Ecto neural progenitor cell (in vitro differentiated cells): ENCODE measurements around the gene ASF1B.
A peak's percentile ranks its signal among the peaks of the same experiment; 100 is the strongest.

Experiments
- DNase-seq: peaks from one replicate; pipeline ENCODE4 v3.0.0-alpha.2; 2018; ENCODE audit warnings: low spot score

ASF1B gene

DNA sequence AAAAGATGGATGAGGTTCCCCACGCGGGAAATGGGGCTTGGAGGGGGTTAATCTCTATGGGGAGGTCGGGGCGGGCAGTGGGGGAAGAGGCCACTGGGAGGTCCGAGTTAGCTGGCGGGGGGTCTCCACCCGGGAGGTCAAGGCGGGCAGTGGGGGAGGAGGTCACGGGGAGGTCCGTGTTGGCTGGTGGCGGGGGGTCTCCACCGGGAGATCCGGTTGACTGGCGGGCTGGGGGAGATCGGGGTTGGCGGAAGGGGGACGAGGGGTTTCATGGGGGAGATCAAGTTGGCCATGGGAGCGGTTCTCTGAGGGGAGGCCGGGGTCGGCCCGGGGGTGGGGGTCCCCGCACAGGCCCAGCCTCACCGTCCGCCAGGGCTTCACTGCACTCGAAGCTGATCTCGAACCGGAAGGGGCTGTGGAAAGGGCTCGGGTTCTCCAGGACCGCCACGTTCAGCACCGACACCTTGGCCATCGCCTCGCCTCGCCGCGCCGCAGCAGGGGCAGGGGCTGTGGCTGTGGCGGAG lies 342 bp downstream of the ASF1B start:
- no peak for DNase-seq

DNA sequence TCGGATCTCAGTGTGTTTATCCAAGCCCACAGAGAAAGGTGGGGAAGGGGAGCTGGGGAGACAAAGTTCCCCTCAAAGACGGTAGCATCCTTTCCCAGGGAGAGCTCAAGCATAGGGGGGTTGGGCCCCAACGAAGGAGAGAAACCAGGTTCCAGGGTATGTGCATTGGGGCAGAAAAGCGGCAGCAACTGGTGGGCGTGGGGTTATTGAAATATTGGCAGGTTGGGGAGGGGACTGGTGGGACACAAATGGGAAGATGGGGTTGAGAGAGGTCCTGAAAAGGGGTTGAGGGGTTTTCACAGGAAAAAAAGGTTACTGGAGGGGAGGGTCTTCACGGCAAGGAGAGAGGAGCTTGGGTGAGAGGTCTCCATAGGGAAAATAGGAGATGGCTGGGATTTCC lies 1.0 kb downstream of the ASF1B start:
- DNase-seq, result no peak

DNA sequence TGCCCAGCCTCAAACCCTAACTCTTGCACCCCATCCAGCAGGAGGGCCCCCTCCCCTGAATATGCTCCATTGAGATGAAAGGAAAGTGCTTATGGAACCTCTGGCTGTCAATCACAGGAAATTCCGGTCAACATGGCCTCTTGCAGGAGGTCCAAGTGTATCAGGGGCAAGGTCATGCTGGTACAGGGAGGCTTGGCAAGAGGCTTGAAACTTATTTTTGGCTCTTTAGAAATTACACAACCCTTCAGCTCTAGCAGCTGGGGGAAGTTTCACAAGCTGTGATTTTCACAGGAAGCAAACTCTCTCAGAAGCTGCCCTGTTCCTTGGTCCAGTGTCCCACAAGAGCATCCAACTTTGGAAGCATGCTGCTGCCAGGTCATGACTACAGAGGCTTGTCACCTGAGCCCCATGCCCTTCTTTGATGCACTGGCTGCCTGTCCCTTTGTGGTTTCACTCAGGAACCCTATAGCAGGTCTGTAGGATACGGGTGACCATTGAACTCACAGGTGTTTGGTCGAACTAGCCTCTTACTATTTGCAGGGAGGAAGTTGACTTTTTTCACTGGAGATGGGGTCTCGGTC lies 8.4 kb downstream of the ASF1B start:
- no peak for DNase-seq

DNA sequence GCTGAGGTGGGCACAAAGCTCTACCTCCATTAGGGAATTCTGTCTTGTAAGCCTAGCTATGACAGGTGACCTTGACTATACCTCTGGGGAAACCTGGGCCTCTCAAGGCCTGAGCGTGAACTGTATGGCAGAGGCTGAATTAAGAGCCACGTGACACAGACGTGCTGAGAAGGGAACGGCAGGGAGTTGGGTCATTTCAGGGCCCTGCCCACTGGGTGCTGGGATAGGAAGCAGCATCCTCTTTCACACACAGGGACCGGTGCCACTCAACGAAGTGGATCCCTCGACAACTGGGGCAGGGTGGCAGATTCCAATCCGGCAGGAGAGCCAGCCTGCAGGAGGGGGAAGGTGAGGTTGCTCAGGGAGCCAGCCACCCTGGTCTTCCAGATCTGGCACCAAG lies 9.2 kb downstream of the ASF1B start:
- no peak for DNase-seq

DNA sequence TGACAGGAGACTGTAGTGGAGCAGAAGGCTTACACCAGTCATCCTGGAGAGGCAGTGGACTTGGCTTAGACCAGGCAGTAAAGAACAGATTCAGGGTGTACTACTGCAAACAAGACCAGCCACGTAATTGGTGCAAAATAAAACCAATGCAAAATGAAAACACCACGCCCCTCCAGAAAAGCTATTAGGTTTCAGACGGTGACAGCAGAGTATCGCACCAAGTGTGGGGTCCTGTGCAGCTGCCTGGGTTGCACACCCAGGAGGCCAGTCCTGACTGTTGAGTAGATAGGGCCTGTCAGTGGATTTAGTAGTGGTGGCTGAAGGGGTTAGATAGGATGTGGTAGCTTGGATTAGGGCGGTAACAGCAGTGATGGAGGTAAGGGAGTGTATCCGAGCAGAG lies 13.5 kb downstream of the ASF1B start:
- DNase-seq, result no peak

DNA sequence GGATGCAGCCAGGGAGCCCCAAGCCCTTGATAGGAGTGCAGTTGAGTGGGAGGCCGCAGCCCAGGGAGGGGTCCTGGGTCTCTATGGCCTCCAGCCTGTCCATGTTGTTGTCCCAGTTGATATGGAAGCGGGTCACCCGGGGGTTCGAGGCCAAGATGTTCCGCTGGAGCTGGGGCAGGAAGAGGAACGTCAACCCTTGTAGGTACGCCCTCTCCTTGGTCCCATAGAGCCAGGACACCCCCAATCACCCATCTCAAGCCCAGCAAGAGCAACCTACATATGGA lies 15.9 kb downstream of the ASF1B start:
- DNase-seq, result no peak

DNA sequence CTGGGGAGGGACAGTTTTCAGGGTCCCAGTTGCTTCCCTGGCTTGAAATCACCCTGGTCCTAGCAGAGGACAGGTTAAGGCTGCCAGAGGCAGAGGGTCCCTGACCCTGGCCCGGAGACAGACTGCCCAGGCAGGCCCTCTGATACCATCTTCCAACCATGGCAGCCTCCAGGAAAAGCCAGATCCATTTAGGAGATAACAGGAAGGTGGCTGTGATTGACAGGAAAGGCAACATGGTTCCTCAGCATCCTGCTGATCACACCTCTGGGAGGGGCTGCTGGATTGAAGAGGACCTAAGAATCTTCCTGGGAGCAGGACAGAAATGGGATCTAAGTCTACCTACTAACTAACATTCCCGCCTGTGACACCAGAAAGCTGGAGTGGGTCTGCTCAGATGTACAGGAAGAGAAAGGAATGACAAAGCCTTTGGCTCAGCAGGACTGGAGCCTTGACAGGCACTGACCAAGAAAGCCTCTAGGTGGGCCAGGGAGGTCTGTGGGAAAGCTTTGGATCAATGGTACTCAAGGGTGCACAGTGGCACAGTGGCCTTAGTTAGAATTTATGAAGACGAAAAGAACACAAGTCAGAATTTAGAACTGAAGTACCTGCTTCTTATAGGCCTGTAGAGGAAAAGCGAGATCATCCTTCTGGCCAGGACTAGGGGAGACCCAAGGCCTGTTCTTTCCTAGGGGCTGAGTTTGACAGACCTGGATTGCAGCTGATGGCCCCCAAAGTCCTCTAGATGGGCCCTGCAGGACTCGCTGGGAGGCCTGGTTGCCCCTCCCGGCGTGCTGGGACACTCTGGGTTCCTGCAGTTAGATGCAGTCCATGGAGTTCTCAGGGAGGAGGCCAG lies 16.5 kb downstream of the ASF1B start:
- DNase-seq, result no peak

DNA sequence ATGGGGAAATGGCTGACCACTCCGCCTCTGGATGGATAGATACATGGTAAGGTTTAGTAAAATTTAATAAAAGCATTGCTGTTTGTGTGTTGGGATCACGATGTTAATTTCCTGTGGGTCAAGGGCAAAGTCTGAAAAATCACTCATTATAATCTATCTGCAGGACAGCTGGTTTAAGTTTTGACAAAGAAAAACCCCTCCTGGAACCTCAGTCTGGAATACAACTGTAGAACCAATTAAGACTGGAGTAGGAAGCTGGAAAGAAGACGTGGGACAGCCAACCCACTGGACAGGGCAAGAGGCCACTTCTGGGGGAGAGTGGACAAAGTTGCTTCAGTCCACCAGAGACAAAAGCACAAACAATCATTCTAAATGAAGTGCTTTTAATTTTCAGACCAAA lies 17.2 kb downstream of the ASF1B start:
- DNase-seq, result no peak

DNA sequence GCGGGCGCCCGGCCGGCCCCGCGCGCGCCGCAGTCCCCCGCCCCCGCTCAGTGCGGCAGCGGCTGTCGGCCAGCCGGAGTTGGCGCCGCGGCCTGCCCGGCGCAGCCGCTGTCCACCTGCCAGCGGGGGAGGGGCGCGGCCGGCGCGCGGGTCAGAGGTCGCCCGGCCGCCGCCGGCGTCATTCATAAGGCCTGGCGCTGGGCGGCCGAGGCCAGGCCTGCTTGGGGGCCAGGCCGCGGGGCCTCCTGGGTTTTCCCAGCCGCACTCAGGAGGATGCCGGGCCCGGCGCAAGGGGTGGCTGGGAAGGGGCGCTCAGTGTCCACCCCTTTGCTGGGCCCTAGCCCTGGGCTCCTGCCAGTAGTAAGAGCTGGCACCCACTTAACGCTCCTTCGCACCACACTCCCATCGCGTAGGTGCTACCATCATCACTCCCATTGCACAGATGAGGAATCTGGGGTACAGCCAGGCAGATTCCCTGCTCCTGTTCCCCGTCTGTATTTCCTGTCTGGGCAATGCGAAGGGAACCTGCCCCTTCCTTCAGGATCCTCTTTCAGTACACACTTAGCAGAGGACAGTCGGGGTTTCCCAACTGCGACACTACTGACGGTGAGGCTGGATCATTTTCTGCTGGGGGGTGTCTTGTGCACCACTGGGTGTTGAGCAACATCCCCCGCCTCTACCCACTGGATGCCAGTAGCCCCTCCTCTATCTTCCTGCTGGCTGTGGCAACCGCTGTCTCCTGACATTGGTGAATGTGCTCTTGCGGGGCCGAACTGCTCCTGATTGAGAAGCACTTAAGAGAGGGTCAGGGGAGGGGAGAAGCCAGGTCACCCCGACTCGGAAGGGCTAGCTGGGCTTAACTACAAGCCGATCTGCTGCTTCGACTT lies 18.0 kb downstream of the ASF1B start:
- no peak for DNase-seq

DNA sequence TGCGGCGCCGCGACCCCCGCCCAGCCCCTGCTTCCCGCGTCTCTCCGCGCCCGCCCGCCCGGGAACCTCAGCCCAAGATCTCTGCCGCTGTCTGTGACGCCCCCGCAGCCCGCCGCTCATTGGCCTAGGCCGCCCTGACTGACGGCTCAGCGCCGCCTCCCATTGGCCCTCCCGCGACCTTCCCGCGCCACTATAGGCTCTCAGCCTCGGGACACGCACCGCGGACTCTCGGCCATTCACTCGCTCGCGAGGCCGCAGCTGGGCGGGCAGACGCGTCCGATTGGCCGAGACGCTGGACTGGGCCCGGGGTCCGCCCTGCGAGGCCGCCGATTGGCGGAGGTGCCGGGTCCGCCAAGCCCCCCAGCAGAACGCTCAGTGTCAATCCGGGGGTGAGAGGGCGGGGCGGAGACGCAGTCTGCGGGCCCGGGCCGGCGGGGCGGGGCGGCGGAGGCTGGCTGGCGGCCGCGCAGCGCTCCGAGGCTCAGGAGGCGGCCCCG lies 18.7 kb downstream of the ASF1B start, which contains the start of gene PRKACA:
Gene PRKACA (minus strand): TSS at position 95 of the 497 bp plus-strand sequence. CDS start 215 bp downstream, outside the sequence.
- peak; percentile 99 for DNase-seq

DNA sequence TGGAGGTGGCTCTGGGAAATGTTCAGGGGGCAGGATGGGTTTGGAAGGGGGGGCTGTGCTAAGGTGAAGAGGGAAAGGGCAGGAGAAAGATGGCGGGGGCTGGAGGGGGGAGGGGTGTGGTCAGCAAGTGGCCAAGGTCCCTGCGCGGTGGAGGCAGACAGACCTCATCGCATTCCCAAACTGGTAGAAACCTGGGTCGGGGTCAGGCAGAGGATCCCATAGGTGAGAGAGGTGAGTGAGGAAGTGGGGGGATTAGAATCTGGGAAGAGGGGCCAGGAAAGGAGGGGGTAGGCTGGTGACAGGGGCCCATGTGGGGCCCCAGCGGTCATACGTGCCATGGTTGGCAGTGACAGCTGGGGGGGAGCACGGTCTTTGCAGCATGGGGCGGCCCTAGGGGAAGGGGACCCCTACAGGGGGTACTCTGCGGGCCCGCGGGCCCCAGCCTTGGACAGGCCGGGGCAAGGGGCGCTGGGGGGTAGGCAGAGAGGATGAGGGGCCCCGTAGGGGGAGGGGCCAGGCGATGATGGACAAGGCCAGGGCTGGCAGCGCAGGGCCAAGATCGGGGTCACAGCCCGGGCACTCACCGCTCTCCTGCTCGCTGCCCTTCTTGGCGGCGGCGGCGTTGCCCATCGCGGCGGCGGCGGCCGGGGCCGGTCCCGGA lies 19.3 kb downstream of the ASF1B start:
- peak; percentile 59 for DNase-seq

DNA sequence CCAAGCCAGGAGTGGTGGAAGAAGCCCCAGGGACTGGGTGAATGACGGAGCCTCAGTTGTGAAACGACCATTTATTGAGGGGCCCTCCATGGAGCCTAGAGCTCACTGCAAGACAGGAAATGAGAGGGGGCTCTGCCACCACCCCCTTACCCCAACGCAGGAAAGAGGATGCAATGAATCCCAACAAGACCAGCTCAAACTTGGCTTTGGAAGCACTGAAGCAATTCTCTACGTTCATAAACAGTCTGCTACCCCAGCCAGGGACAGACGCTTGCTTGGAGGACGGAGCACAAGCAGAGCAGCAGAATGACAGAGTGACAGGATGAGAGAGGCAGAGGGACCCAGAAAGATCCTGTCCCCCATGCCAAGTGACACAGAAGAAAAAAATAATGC lies 19.9 kb downstream of the ASF1B start:
- DNase-seq, result no peak

DNA sequence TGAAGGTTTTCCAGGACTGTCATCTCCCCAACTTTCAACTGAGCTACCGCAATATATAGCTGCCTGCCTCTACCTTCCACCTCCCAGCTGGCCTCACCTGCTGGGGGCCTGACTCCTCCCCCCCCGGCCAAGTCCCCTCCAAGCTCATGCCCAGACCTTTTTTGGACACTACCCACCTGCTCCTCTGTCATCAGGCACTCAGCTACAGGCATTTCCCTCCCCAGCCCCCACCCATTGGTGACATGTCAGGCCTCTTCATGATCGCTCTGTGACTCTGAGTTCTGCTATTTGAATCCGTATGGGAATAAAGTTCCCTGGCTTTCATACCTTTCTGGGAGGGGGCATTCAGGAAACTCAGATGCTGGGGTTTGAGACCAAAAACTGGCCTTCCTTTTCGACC lies 20.6 kb downstream of the ASF1B start:
- DNase-seq, result no peak

DNA sequence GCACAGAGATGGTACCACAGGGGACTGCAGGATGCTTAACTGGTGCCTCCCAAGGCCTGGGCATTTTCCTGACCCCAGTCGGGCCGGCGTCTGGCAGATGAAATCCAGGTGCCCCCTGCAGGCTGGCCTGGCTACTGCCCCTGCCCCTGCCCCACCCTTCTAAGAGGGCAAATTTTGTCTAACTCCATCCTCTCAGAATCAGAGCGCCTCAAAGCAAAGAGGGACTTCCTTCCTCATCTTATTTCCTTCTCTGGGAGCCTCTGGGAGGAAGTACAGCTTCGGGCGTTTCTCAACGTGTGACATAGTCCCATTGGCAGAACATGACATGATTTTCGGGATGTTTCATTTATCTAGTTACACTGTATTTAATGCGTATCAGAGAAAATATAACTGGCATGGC lies 21.5 kb downstream of the ASF1B start:
- DNase-seq, result no peak

DNA sequence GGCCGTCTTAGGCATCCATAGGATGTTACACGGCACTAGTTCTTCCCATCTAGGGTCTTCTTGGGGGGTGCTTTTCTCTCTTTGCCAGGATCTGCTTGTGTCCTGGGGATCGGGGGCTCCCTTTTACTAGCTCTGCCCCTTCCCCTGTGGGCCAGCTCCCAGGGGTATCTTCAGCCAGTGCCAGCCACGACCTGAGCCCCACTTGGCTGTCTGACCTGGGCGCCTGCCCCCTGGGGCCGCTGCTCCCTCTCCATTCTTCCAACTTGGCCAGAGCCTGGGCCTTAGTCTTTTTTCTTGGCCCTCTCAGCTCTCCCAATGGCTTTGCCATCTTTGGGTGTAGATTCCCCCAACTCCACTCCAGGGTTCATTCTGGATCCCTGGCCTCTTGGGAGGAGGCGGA lies 21.9 kb downstream of the ASF1B start:
- DNase-seq, result no peak

DNA sequence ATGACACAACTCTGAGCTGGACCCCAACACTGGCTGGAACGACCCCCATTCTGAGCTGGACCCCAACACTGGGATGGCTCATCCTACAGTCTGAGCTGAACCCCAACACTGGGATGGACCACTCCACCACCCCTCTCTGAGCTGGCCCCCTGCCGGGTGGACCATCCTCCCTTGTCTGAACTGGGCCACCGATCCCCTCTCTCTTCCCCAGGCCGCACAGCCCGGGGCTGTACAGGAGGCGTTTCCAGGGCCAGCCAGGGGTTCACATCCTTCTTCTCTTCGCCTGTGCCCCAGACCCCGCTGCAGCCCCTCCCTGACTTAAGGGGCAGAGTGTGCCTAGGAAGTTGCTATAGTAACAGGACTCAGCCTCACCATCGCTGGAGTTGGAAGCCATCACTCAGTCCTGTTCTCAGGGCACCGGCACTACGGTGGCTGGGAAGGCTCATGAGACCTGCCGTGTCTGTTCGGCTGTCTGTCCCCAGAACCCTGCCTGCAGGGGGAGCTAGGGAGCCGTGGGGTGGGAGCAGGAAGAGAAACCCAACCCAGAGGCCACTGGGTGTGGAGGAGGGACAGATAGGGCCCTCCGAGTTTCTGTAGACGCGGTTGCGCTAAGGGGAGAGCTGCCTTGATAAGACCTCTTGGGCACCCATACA lies 22.5 kb downstream of the ASF1B start:
- no peak for DNase-seq

DNA sequence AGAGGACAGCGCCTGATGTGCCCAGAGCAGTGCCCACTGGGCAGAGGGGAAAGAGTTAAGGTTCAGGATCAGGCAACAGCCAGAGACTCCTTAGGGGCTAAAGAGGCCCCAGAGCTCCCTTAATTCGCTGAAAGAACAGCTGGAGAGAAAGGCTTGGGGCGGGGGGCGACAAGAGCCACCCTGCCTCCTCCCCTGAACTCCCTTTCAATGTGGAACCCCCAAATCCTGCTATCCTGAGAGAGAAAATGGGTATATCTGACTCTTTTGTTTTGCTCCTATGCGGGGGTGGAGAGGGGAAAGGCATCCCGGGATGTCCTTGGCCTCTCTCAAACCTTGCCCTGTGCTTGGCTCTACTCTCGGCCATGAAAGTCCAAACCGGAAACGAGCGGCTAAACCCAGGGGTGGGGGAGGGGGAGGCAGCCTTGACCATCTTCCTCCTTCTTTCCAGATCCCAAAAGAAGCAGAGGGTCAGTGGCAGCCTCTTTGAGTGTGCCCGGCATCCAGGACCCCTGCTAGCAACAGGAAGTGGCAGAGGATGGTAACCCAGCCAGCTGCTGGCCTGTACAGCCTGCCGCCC lies 23.5 kb downstream of the ASF1B start:
- DNase-seq, result no peak

DNA sequence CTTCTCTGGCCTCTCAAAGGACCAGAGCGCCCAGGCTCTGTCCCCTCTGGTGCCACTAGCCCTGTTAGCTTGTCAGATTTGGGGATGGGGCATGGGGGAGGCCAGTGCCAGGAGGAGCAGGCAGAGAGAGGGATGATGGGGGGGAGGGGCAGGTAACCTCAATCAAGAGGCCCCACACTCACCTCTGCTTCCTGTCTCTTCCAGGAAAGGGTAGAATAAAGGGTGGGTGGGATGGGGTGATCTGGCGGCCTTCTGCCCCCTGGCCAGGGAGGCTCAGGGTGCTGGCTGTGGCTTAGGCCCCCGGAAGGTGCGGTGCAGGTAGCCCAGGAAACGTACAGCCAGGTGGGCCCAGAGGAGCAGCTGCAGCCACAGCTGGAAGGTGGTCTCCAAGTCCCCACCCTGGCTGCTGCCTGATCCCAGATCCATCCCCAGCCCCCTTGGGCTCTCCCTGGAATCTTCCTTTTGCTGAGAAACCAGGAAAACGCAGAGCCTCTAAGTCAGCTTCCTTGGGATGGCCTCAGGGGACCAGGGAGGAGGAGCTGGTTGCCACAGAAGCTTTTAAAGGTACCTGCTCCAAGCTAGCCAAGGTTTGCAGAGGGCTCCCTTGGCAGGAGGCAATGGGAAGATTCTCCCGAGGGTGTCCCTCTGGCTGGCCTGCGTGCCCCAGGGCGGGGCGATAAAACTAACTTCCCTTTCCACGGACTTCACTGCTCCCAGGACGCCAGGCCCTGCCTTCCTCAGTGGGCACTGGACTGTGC lies 24.2 kb downstream of the ASF1B start:
- DNase-seq, result no peak

DNA sequence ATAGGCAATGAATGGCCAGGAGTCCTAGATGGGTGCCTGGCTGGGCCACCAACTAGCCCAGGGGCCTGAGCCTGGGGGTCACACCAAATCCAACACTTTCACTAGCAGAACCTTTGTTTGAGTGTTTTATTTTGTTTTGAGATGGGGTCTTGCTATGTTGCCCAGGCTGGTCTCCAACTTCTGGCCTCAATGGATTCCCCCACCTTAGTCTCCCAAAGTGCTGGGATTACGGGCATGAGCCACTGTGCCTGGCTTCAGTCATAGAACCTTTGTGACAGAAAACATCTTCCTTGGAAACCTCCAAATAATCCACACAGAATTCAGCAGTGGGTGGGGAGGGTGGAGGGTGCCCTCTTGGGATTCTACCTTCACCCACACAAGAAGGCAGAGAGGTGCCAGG lies 24.9 kb downstream of the ASF1B start:
- no peak for DNase-seq

DNA sequence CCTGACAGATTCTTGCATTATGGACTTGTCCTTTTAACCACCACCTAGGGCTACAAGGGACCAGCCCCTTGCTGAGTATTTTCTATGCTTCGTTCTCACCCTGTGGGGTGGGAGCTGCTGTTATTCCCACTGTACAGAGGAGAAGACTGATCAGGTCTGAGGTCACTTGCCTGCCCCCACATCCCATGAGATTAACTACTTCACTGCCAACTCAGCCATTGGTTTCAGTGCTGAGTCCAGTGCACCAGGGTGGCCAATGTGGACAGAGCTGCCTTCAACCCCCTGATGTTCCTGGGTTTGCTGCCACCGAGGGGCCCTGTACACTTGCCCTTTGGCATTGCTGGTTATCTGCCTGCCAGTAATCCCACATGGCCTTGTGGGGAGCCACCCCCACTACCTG lies 25.7 kb downstream of the ASF1B start:
- DNase-seq, result no peak
